T-helper 17 cell (primary cell): Measurements from ENCODE around the gene C5. TPM values are rescaled to one million over a fixed set of nuclear protein-coding genes. Genes with fewer than 3 reads are reported as not detected.
A peak's percentile ranks its signal among the peaks of the same experiment; 100 is the strongest.

Experiments used
- ATAC-seq: fragments of 150-1000 bp; cut with Tn5 transposase; 2 replicates; pipeline ENCODE4 v1.10.0; 2021; ENCODE audit warnings: mild to moderate bottlenecking, moderate library complexity
- DNase-seq, 3 donors: peaks; one replicate each; pipeline versions ENCODE4 v3.0.0 to v3.0.0-alpha.2; 2020 to 2021
- H3K9me3 ChIP-seq: one replicate; pipeline ENCODE4 v1.7.0; 2013; ENCODE audit warnings: low read length, mild to moderate bottlenecking; ENCODE audit not compliant: control insufficient read depth, poor library complexity, severe bottlenecking
- H3K27ac Mint-ChIP-seq: one replicate; pipeline ENCODE4 v1.8.0; 2022; ENCODE audit warnings: mild to moderate bottlenecking, moderate library complexity, mixed read lengths
- H3K27me3 Mint-ChIP-seq: one replicate; pipeline ENCODE4 v1.8.0; 2022; ENCODE audit warnings: mixed read lengths
- H3K36me3 Mint-ChIP-seq: one replicate; pipeline ENCODE4 v1.8.0; 2022; ENCODE audit warnings: low read depth, mixed read lengths
- H3K4me1 Mint-ChIP-seq: one replicate; pipeline ENCODE4 v1.8.0; 2022; ENCODE audit warnings: mild to moderate bottlenecking, mixed read lengths
- H3K4me3 Mint-ChIP-seq: one replicate; pipeline ENCODE4 v1.8.0; 2022; ENCODE audit warnings: mild to moderate bottlenecking, moderate library complexity, mixed read lengths
- total RNA-seq, 4 donors: library from RNA in 2 of 4; stranded (reverse) in 2 of 4; gene quantifications; one replicate each; pipeline ENCODE4 v1.2.3 and lab custom pipeline; 2022 to 2026

The C5 gene
- total RNA-seq, 2 donors from 2014 or later: 1.3 to 1.9 TPM

GRCh38 chr9:120961936-120962335 lies 88.1 kb downstream of the C5 start:
- Mint-ChIP-seq H3K27ac (no peak overlapping the region), H3K36me3 (peaks cover 13% of the 10 kb centered on the region), H3K4me1 (peaks cover 2% of the 10 kb centered on the region), H3K4me3 (no peak overlapping the region), H3K27me3 (no peaks in the 10 kb centered on the region)
- no peaks in the 10 kb centered on the region for H3K9me3 ChIP-seq
- DNase-seq (no peak), ATAC-seq (no peak)

DNA sequence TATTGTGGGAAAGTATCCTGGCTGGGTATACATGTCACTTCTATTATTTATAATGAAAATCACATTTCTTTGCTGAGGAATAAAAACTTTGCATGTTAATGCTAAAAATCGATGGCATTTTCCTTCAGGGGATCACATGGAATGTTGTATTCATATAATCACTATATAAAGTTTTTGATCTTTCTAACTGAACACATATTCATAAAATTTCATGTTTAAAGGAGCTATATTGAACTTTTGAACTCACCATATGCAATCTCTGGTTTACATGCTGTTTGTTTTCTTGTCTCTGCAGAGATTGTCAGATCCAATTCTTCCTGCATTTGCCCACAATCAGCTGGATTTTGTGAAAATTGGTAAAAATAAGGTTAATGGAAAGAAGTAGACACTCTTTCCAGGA lies 90.1 kb downstream of the C5 start:
- no peak overlapping the region for H3K27ac Mint-ChIP-seq
- ATAC-seq (no peak), DNase-seq (no peak)
- peaks cover 2% of the 10 kb centered on the region for H3K4me1 Mint-ChIP-seq
- no peaks in the 10 kb centered on the region for H3K27me3 Mint-ChIP-seq
- no peak overlapping the region for H3K4me3 Mint-ChIP-seq
- H3K36me3 Mint-ChIP-seq: peaks cover 9% of the 10 kb centered on the region
- H3K9me3 ChIP-seq: no peaks in the 10 kb centered on the region

DNA sequence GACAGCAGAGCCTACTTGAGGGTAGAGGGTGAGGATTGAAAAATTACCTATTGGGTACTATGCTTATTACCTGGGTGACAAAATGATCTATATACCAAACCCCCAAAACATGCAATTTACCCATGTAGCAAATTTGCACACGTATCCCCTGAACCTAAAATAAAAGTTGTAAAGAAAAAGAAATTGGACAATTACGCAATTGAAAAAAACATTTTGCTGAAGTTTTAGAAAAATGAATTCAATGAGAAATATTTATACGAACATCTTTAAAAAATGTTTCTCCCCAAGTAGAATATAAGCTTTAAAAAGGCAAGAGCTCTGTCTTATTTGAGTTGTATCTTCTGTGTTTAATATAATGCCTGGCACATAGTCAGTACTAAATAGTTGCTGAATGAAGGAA lies 93.2 kb downstream of the C5 start:
- no peaks in the 10 kb centered on the region for H3K27me3 Mint-ChIP-seq
- no peak for DNase-seq
- ATAC-seq: no peak
- H3K9me3 ChIP-seq: no peaks in the 10 kb centered on the region
- H3K27ac Mint-ChIP-seq: no peak overlapping the region
- no peaks in the 10 kb centered on the region for H3K4me1 Mint-ChIP-seq
- peaks cover 3% of the 10 kb centered on the region for H3K36me3 Mint-ChIP-seq
- H3K4me3 Mint-ChIP-seq: no peak overlapping the region

DNA sequence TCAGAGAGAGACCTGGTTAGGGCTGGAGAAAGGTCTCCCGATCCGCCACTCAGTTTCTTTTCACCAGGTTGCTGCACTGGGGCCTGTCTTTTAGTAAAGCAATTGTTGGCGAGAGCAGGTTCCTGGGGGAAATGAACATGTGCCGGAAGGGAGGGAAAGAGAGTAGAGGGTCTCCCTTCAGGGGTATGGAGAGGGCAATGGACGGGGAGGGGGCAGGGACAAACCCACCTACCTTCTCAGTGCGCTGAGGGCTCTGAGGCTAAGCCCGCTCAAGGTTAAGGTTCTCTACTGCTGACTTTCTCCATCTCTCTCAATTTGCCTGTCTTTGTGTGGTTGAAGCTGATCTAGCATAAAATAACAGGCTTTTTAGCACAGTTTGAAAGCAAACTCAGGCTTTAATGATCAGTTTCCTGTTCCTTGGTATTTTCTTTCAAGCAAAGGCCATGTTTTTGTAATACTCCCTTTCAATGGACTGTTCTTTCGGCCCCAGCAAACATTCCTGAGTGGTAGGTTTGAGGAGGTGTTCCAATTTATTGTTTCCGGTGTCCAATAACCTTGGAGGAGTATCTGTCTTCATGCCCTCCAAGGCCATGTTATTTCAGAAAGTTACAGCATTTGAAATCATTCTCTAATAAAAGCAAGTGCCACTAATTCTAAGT lies 98.0 kb downstream of the C5 start:
- DNase-seq: no peak
- Mint-ChIP-seq H3K27ac (no peak overlapping the region), H3K27me3 (no peaks in the 10 kb centered on the region), H3K4me3 (no peak overlapping the region), H3K4me1 (no peaks in the 10 kb centered on the region), H3K36me3 (no peaks in the 10 kb centered on the region)
- ATAC-seq: no peak
- no peaks in the 10 kb centered on the region for H3K9me3 ChIP-seq

DNA sequence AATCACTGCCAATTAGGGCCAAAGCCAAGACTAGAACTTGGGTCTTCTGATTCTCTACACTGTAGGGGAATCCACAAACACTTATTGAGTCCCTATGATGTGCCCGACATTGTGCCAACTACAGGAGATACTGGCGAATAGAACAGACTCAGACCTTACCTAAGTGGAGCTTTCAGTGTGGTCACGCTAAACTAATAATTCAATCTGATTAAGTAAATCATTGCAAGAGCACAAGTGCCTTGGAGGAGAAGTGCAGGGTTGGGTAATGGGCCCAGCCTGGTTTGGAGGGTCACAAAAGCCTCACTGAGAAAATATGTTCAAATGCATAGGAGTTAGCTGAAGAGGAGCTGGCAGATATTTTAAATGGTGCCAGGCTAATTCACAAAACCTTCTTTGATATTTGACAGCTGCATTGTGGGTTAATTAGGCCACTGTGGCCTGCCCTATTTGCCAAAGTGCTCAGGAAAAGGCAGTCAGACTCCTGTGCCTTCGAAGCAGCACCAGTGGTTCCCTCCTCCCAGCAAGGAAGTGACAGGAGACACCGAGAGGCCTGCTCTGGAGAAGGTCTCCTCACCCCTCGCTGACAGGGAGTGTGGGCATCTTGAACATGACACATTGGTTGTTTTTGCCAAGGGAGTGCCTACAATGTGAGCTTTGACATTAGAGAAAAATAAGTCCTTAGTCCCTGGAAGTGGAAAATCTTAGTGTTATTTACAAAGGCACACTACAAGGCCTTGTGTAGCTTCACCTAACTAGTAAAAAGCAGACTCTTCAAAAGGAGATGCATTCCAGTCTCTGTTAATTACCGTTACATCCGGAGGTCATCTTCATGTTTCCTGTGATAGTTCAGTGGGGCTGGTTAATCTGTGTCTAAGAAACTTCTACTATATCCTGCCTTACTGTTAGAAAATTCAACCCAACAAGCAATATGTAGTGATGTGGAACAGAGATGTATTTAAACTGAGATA lies 99.4 kb downstream of the C5 start:
- H3K4me3 Mint-ChIP-seq: no peak overlapping the region
- DNase-seq (no peak), ATAC-seq (no peak)
- no peaks in the 10 kb centered on the region for H3K36me3 Mint-ChIP-seq
- no peaks in the 10 kb centered on the region for H3K27me3 Mint-ChIP-seq
- no peaks in the 10 kb centered on the region for H3K4me1 Mint-ChIP-seq
- no peak overlapping the region for H3K27ac Mint-ChIP-seq
- no peaks in the 10 kb centered on the region for H3K9me3 ChIP-seq

GRCh38 chr9:120949290-120949689 lies 100.8 kb downstream of the C5 start:
- no peaks in the 10 kb centered on the region for H3K9me3 ChIP-seq
- ATAC-seq: no peak
- H3K4me1 Mint-ChIP-seq: peaks cover 3% of the 10 kb centered on the region
- DNase-seq: no peak
- H3K27me3 Mint-ChIP-seq: no peaks in the 10 kb centered on the region
- no peak overlapping the region for H3K27ac Mint-ChIP-seq
- no peaks in the 10 kb centered on the region for H3K36me3 Mint-ChIP-seq
- no peak overlapping the region for H3K4me3 Mint-ChIP-seq

DNA sequence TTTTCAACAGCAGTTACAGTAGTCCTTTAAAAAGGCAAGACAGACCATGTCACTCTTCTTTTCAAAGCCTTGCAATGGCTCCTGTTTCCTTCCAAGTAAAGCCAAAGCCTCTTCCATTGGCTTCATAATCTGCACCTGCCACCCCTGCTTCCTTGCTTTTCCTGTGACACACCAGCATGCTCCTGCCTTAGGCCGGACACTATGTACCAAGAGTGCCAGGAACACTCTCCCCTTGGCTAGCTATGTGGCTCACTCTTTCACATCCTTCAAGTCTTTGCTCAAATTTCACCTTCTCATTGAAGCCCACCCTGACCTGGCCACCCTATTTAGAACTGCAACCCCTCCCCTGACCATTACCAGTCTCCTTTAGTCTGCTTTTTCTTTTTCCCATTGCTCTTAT lies 101.3 kb downstream of the C5 start:
- H3K9me3 ChIP-seq: no peaks in the 10 kb centered on the region
- H3K36me3 Mint-ChIP-seq: no peaks in the 10 kb centered on the region
- DNase-seq: no peak
- H3K27ac Mint-ChIP-seq: no peak overlapping the region
- no peak overlapping the region for H3K4me3 Mint-ChIP-seq
- no peak for ATAC-seq
- H3K4me1 Mint-ChIP-seq: peaks cover 3% of the 10 kb centered on the region
- H3K27me3 Mint-ChIP-seq: no peaks in the 10 kb centered on the region

DNA sequence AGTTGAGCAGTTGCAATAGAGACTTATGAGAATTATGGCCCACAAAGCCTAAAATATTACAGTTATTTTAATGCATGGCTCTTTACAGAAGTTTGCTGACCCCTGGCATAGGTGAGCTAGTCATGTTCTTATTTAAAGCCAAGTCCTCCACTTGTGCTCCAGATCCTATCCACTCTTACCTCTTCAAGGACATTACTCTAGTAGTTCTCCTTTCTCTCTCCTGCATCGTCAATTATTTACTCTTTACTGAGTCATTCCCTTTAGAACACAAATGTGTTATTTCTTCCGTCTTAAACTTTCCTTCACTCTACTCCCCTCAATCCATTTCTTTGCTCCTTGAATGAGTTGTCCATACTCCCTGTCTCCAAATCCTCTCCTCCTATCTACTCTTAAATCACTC lies 102.9 kb downstream of the C5 start:
- Mint-ChIP-seq H3K27me3 (no peaks in the 10 kb centered on the region), H3K4me3 (no peak overlapping the region), H3K27ac (no peak overlapping the region), H3K36me3 (no peaks in the 10 kb centered on the region), H3K4me1 (peaks cover 3% of the 10 kb centered on the region)
- no peak for DNase-seq
- no peak for ATAC-seq
- H3K9me3 ChIP-seq: no peaks in the 10 kb centered on the region

- Mint-ChIP-seq H3K27ac (no peak overlapping the region), H3K4me3 (no peak overlapping the region), H3K4me1 (peaks cover 6% of the 10 kb centered on the region), H3K27me3 (no peaks in the 10 kb centered on the region), H3K36me3 (peaks cover 2% of the 10 kb centered on the region)
- H3K9me3 ChIP-seq: no peaks in the 10 kb centered on the region
- ATAC-seq (no peak), DNase-seq (no peak)
Observed at GRCh38 chr9:120946259-120946658, 103.8 kb downstream of the C5 start.

GRCh38 chr9:120944948-120945347 lies 105.1 kb downstream of the C5 start:
- peaks cover 5% of the 10 kb centered on the region for H3K36me3 Mint-ChIP-seq
- H3K4me1 Mint-ChIP-seq: peaks cover 8% of the 10 kb centered on the region
- ATAC-seq (no peak), DNase-seq (no peak)
- H3K27ac Mint-ChIP-seq: peak overlapping the region; percentile 34
- H3K9me3 ChIP-seq: no peaks in the 10 kb centered on the region
- no peak overlapping the region for H3K4me3 Mint-ChIP-seq
- no peaks in the 10 kb centered on the region for H3K27me3 Mint-ChIP-seq

- H3K9me3 ChIP-seq: no peaks in the 10 kb centered on the region
- Mint-ChIP-seq H3K27me3 (no peaks in the 10 kb centered on the region), H3K4me1 (peaks cover 8% of the 10 kb centered on the region), H3K4me3 (no peak overlapping the region), H3K27ac (peak overlapping the region; percentile 34), H3K36me3 (peaks cover 5% of the 10 kb centered on the region)
- DNase-seq: no peak
- ATAC-seq: peak; percentile 66
Observed at GRCh38 chr9:120944434-120944843, 105.6 kb downstream of the C5 start.

DNA sequence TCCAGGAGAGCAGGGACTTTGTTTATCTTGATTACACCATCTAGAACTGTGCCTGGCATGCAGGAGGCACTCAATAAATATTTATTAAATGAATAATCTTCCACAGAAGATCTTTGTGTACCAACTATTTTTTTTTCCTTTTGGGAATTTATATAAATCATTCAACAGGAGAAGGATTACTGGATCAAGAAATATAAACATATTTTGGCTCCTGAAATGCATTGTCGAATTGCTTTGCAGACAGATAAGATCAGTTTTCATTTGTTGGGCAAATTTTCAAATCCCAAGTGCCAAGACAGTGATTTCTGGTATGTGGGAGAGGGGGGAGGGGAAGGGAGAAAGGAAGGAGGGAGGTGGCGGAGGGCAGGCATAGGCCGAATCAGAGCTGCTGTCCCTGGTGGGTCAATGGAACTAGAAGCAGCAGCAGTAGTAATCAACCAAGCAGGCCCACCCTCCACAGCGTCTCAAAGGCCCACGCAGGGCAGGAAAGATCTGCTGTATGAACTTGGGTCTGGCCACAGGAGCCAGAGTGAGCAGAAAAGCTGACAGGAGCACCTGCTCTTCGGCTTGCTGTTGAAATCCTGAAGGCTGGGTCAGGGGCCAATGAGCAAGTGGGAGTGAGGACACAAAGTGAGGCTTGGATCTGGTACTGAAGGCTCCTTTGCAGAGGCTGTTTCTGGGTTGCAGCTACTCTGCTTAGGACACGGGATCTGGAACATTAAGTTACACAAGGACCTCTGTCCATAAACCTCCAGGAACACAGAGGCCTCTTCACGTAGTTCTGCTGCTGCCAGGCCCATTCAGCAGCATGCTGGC lies 107.7 kb downstream of the C5 start:
- H3K27ac Mint-ChIP-seq: no peak overlapping the region
- no peak overlapping the region for H3K4me3 Mint-ChIP-seq
- H3K4me1 Mint-ChIP-seq: peaks cover 8% of the 10 kb centered on the region
- H3K36me3 Mint-ChIP-seq: peaks cover 5% of the 10 kb centered on the region
- DNase-seq (no peak), ATAC-seq (no peak)
- H3K27me3 Mint-ChIP-seq: no peaks in the 10 kb centered on the region
- H3K9me3 ChIP-seq: no peaks in the 10 kb centered on the region
